ENCODE measurements around the gene KCNAB1.

- TF ChIP-seq, protein P1, sequence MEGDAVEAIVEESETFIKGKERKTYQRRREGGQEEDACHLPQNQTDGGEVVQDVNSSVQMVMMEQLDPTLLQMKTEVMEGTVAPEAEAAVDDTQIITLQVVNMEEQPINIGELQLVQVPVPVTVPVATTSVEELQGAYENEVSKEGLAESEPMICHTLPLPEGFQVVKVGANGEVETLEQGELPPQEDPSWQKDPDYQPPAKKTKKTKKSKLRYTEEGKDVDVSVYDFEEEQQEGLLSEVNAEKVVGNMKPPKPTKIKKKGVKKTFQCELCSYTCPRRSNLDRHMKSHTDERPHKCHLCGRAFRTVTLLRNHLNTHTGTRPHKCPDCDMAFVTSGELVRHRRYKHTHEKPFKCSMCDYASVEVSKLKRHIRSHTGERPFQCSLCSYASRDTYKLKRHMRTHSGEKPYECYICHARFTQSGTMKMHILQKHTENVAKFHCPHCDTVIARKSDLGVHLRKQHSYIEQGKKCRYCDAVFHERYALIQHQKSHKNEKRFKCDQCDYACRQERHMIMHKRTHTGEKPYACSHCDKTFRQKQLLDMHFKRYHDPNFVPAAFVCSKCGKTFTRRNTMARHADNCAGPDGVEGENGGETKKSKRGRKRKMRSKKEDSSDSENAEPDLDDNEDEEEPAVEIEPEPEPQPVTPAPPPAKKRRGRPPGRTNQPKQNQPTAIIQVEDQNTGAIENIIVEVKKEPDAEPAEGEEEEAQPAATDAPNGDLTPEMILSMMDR (conservative IDR thresholded peaks at IDR 0.05; ENCODE audit: low read length): no peak
- no peak for TF ChIP-seq EZH2phosphoT487 (IDR thresholded peaks at IDR 0.05; ENCODE audit: borderline replicate concordance)
These were observed 304.4 kb downstream of the KCNAB1 start for GRCh38 chr3:156424758-156425157.

All from Loucy (cell line).